Gastrocnemius medialis (tissue), 4 donors: Measurements from ENCODE around the gene SUMO3. TPM values are rescaled to one million over a fixed set of nuclear protein-coding genes. Genes with fewer than 3 reads are reported as not detected.

Experiments
- ATAC-seq, 2 donors: fragments of 150-250 bp; one replicate each; pipeline ENCODE4 v1.9.1; 2016
- DNase-seq, 2 donors: peaks; one replicate each; pipeline ENCODE4 v3.0.0-alpha.2; 2019
- H3K27ac ChIP-seq, 4 donors: fragments of 200-600 bp; sonication (generic); 1 replicate in 1 of 4; 2 replicates in 3 of 4; pipeline ENCODE4 v1.5.1; 2016 to 2018; ENCODE audit warnings: mild to moderate bottlenecking in 2 of 4, moderate library complexity in 1 of 4
- H3K27me3 ChIP-seq, 3 donors: fragments of 200-600 bp; sonication (generic) in 2 of 3; 1 replicate in 1 of 3; 2 replicates in 2 of 3; pipeline versions ENCODE4 v1.5.1 to v1.6.0; 2016 to 2019; ENCODE audit warnings: mild to moderate bottlenecking in 1 of 3, moderate library complexity in 1 of 3
- H3K36me3 ChIP-seq, 2 donors: fragments of 200-600 bp; sonication (generic) in 1 of 2; one replicate each; pipeline ENCODE4 v1.5.1; 2017 to 2018
- H3K4me1 ChIP-seq, 2 donors: fragments of 200-600 bp; sonication (generic) in 1 of 2; one replicate each; pipeline ENCODE4 v1.5.1; 2016 to 2017; ENCODE audit warnings: mild to moderate bottlenecking in 2 of 2
- H3K4me3 ChIP-seq, 4 donors: fragments of 200-600 bp; sonication (generic) in 3 of 4; 1 replicate in 1 of 4; 2 replicates in 3 of 4; pipeline ENCODE4 v1.5.1; 2016 to 2019; ENCODE audit warnings: mild to moderate bottlenecking in 2 of 4
- H3K9me3 ChIP-seq, 3 donors: fragments of 200-600 bp; sonication (generic) in 2 of 3; 1 replicate in 1 of 3; 2 replicates in 2 of 3; pipeline ENCODE4 v1.5.1; 2016 to 2019
- CTCF ChIP-seq, 5 experiments: fragments of 450-650 bp in 3 of 5; fragments of 200-600 bp in 2 of 5; sonication (generic) in 2 of 5; IDR thresholded peaks in 4 of 5; conservative IDR thresholded peaks in 1 of 5; 1 replicate in 4 of 5; 2 replicates in 1 of 5; pipeline ENCODE4 v1.5.1; 2016 to 2019; ENCODE audit warnings: antibody characterized with exemption in 5 of 5, mild to moderate bottlenecking in 3 of 5, moderate library complexity in 3 of 5
- POLR2A ChIP-seq, 2 donors: fragments of 450-650 bp; IDR thresholded peaks; one replicate each; pipeline ENCODE4 v1.6.1; 2017; ENCODE audit warnings: antibody characterized with exemption in 2 of 2, mild to moderate bottlenecking in 2 of 2, moderate library complexity in 2 of 2
- in situ Hi-C, 4 donors: fragments of 200-750 bp; cut with MboI; loops; one replicate each; pipeline versions ENCODE4 v1.15.0 to v1.8.0; 2017; ENCODE audit warnings: low sequenced_read_pairs in 4 of 4
- intact Hi-C: fragments of 100-400 bp; cut with DNase I; formaldehyde crosslinking; loops from one replicate; pipeline ENCODE4 v1.15.1; 2023; ENCODE audit warnings: low total_unique reads
- total RNA-seq, 4 donors: library from RNA; depleted of rRNA; stranded (reverse); fragments of >200 nt; gene quantifications; one replicate each; pipeline versions ENCODE4 v1.1.0 to v1.2.3, GENCODE V29; 2016

The SUMO3 gene
- total RNA-seq, 4 donors from 2014 or later: 49.0 to 85.9 (median 63.7) TPM

- peaks cover 16 to 21% of the 10 kb centered on the region in 2 donors for H3K4me1 ChIP-seq
- peak overlapping the region in 3 of 4 donors; percentile 26 to 43 (median 41) for H3K27ac ChIP-seq
- H3K4me3 ChIP-seq: peak overlapping the region; percentile 21 to 54 (median 30)
- peaks cover 0 to 23% of the 10 kb centered on the region in 2 donors for H3K36me3 ChIP-seq
- TF ChIP-seq CTCF (IDR thresholded peaks at IDR 0.05 in 4 of 5, conservative IDR thresholded peaks at IDR 0.05 in 1 of 5) (peak in 2 of 5 experiments; percentile 34 to 46), POLR2A (IDR thresholded peaks at IDR 0.05) (no peak)
- peaks cover 8 to 13% (median 13%) of the 10 kb centered on the region in 3 donors for H3K27me3 ChIP-seq
- peak; percentile 39 to 63 for ATAC-seq
- in situ Hi-C loops: no loop called here
- intact Hi-C loops: no loop called here
- no peaks in the 10 kb centered on the region for H3K9me3 ChIP-seq
- DNase-seq: peak in 1 of 2 donors; percentile 58
Observed at GRCh38 chr21:44845418-44846223, 27.8 kb upstream of the SUMO3 start.

- Histone ChIP-seq H3K4me1 (peaks cover 12 to 18% of the 10 kb centered on the region in 2 donors), H3K9me3 (no peaks in the 10 kb centered on the region), H3K27ac (no peak overlapping the region), H3K27me3 (peaks cover 8 to 13% (median 13%) of the 10 kb centered on the region in 3 donors), H3K4me3 (no peak overlapping the region), H3K36me3 (peaks cover 0 to 9% of the 10 kb centered on the region in 2 donors)
- in situ Hi-C loops: no loop called here
- intact Hi-C loops: no loop called here
- DNase-seq: no peak
- no peak for ATAC-seq
- TF ChIP-seq CTCF (IDR thresholded peaks at IDR 0.05 in 4 of 5, conservative IDR thresholded peaks at IDR 0.05 in 1 of 5) (no peak), POLR2A (IDR thresholded peaks at IDR 0.05) (no peak)
Observed at GRCh38 chr21:44844256-44844655, 26.4 kb upstream of the SUMO3 start.

GRCh38 chr21:44842721-44843445, 25.0 kb upstream of the SUMO3 start:
- in situ Hi-C loops: no loop called here
- H3K27ac ChIP-seq: no peak overlapping the region
- DNase-seq: no peak
- ATAC-seq: no peak
- intact Hi-C loops: no loop called here
- no peaks in the 10 kb centered on the region for H3K9me3 ChIP-seq
- H3K36me3 ChIP-seq: no peaks in the 10 kb centered on the region
- TF ChIP-seq CTCF (IDR thresholded peaks at IDR 0.05 in 4 of 5, conservative IDR thresholded peaks at IDR 0.05 in 1 of 5) (no peak), POLR2A (IDR thresholded peaks at IDR 0.05) (no peak)
- H3K27me3 ChIP-seq: peaks cover 8 to 13% (median 13%) of the 10 kb centered on the region in 3 donors
- H3K4me3 ChIP-seq: no peak overlapping the region
- peaks cover 12 to 18% of the 10 kb centered on the region in 2 donors for H3K4me1 ChIP-seq

- in situ Hi-C loops: no loop called here
- DNase-seq (no peak), ATAC-seq (no peak)
- no peaks in the 10 kb centered on the region for H3K36me3 ChIP-seq
- no peak overlapping the region for H3K4me3 ChIP-seq
- H3K4me1 ChIP-seq: peaks cover 12 to 18% of the 10 kb centered on the region in 2 donors
- peaks cover 8 to 13% (median 13%) of the 10 kb centered on the region in 3 donors for H3K27me3 ChIP-seq
- intact Hi-C loops: no loop called here
- H3K27ac ChIP-seq: no peak overlapping the region
- no peaks in the 10 kb centered on the region for H3K9me3 ChIP-seq
- TF ChIP-seq POLR2A (IDR thresholded peaks at IDR 0.05) (no peak), CTCF (IDR thresholded peaks at IDR 0.05 in 4 of 5, conservative IDR thresholded peaks at IDR 0.05 in 1 of 5) (no peak)
Observed at GRCh38 chr21:44842087-44842486, 24.2 kb upstream of the SUMO3 start.
